HFF-Myc (cell line): ENCODE measurements around the gene DLG4.

Source experiments
- DNase-seq: peaks from one replicate; pipeline ENCODE4 v3.0.0-alpha.2; 2011; ENCODE audit warnings: low read depth; ENCODE audit errors: extremely low read depth
- H3K4me3 ChIP-seq: replicated peaks from 2 replicates; pipeline ENCODE4 v1.5.1; 2011; ENCODE audit warnings: low read depth, mild to moderate bottlenecking, control low read depth, low read length
- TF ChIP-seq, protein P1 (sequence below): IDR thresholded peaks from 2 replicates; pipeline ENCODE4 v1.5.1; 2012; ENCODE audit warnings: mild to moderate bottlenecking, low read depth, low read length, control low read depth; ENCODE audit errors: missing control alignments

Gene DLG4

GRCh38 chr17:7240375-7240774, 20.7 kb upstream of the DLG4 start:
- TF ChIP-seq, protein P1, sequence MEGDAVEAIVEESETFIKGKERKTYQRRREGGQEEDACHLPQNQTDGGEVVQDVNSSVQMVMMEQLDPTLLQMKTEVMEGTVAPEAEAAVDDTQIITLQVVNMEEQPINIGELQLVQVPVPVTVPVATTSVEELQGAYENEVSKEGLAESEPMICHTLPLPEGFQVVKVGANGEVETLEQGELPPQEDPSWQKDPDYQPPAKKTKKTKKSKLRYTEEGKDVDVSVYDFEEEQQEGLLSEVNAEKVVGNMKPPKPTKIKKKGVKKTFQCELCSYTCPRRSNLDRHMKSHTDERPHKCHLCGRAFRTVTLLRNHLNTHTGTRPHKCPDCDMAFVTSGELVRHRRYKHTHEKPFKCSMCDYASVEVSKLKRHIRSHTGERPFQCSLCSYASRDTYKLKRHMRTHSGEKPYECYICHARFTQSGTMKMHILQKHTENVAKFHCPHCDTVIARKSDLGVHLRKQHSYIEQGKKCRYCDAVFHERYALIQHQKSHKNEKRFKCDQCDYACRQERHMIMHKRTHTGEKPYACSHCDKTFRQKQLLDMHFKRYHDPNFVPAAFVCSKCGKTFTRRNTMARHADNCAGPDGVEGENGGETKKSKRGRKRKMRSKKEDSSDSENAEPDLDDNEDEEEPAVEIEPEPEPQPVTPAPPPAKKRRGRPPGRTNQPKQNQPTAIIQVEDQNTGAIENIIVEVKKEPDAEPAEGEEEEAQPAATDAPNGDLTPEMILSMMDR, result no peak
- no peak for DNase-seq
- H3K4me3 ChIP-seq, result peak overlapping the region; percentile 59

GRCh38 chr17:7239091-7240027, 19.7 kb upstream of the DLG4 start, which contains the start of gene PHF23:
TSS of gene PHF23 (minus strand) at chr17:7239457. CDS start at chr17:7239279, 178 bp downstream.
- TF ChIP-seq, protein P1, result no peak
- peak; percentile 98 for DNase-seq
- H3K4me3 ChIP-seq, result peak within 1 kb of the TSS; percentile 98

- H3K4me3 ChIP-seq, result peak overlapping the region; percentile 98
- no peak for DNase-seq
- TF ChIP-seq, protein P1, result no peak
Measured at GRCh38 chr17:7238420-7239090, 18.9 kb upstream of the DLG4 start.

- no peak for DNase-seq
- peak overlapping the region; percentile 98 for H3K4me3 ChIP-seq
- TF ChIP-seq, protein P1, result no peak
Measured at GRCh38 chr17:7237761-7238419, 18.3 kb upstream of the DLG4 start.

- no peak for DNase-seq
- H3K4me3 ChIP-seq, result peak overlapping the region; percentile 98
- TF ChIP-seq, protein P1, result no peak
Measured at GRCh38 chr17:7237266-7237760, 17.7 kb upstream of the DLG4 start.

DNA sequence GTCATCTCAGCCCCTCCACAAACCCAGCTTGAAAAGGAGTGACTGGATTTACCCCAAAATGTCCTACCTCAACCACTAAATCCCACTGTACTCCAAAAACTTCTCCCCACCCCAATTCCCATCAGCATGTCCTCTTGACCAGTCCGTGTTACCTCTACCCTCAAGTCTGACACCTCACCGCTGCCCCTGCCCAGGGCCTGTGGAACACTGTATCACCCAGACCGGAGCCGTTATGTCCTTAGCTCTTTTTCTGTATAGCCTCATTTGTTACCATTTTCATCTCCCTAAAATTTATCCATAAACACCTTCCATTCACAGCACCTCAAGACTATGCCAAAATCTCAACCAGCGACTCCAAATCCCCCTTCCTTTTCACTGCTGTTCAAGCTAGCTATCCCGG, 17.2 kb upstream of the DLG4 start:
- TF ChIP-seq, protein P1, result no peak
- DNase-seq, result no peak
- peak overlapping the region; percentile 98 for H3K4me3 ChIP-seq
